Esophagus muscularis mucosa (tissue), 3 donors: Measurements from ENCODE around the gene ZNF479.

ENCODE experiments used
- CTCF ChIP-seq, 3 experiments: fragments of 200-600 bp in 2 of 3; fragments of 450-650 bp in 1 of 3; sonication (generic) in 2 of 3; IDR thresholded peaks; one replicate each; pipeline ENCODE4 v1.5.1; 2017 to 2019; ENCODE audit warnings: antibody characterized with exemption in 3 of 3, mild to moderate bottlenecking in 2 of 3, moderate library complexity in 1 of 3
- POLR2A ChIP-seq: fragments of 450-650 bp; IDR thresholded peaks from one replicate; pipeline ENCODE4 v1.6.1; 2017; ENCODE audit warnings: antibody characterized with exemption, moderate library complexity, mild to moderate bottlenecking, low read depth

- no peak for TF ChIP-seq CTCF (IDR thresholded peaks at IDR 0.05)
- TF ChIP-seq POLR2A = no peak
Observed at GRCh38 chr7:57182031-57182430, 49.8 kb upstream of the ZNF479 start.
